Measurements from ENCODE around the gene UBL3.

DNA sequence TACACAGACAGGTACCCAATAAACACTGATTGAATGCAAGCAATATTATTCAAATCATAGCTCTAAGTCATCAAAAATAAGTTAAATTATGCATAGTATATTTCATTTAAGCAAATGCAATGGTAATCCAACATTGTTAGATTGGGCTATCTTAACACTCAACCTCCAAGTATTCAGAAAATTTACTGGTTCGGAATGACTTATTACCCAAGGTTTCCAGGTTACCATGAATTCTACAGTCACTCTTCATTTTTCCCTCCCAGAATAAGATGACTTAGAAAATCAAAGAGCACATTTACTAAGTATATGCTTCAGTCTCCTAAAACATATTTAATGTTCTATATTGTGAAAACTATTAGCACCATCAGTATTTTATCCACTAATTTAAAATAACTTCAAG lies 6.0 kb downstream of the UBL3 start:
- no peak for TF ChIP-seq POLR2A (IDR thresholded peaks at IDR 0.05)
- TF ChIP-seq EP300 (IDR thresholded peaks at IDR 0.05) = no peak
- TF ChIP-seq, protein P1, sequence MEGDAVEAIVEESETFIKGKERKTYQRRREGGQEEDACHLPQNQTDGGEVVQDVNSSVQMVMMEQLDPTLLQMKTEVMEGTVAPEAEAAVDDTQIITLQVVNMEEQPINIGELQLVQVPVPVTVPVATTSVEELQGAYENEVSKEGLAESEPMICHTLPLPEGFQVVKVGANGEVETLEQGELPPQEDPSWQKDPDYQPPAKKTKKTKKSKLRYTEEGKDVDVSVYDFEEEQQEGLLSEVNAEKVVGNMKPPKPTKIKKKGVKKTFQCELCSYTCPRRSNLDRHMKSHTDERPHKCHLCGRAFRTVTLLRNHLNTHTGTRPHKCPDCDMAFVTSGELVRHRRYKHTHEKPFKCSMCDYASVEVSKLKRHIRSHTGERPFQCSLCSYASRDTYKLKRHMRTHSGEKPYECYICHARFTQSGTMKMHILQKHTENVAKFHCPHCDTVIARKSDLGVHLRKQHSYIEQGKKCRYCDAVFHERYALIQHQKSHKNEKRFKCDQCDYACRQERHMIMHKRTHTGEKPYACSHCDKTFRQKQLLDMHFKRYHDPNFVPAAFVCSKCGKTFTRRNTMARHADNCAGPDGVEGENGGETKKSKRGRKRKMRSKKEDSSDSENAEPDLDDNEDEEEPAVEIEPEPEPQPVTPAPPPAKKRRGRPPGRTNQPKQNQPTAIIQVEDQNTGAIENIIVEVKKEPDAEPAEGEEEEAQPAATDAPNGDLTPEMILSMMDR (IDR thresholded peaks at IDR 0.05) = no peak

All from ovary (tissue), 3 donors.